K562 (cell line): ENCODE data around the gene BCAS3. TPM values are rescaled to one million over a fixed set of nuclear protein-coding genes. Genes with fewer than 3 reads are reported as not detected.

Experiments used
- ATAC-seq: fragments of 200-7000 bp; cut with Tn5 transposase; 3 replicates; pipeline ENCODE4 v1.9.1; 2020; ENCODE audit warnings: moderate library complexity
- BruUV-seq: library from RNA; stranded (reverse); fragments of 400-500 nt; replicated peaks from 2 replicates; lab custom pipeline; 2021; lab: Mats Ljungman, UMichigan
- CTCF ChIA-PET: fragments of 300-600 bp; formaldehyde crosslinking; extraction: SDS; loops from one replicate; lab custom pipeline; 2021; ENCODE audit warnings: low intra/inter-chr PET ratio; lab: Yijun Ruan, JAX
- POLR2A ChIA-PET: fragments of 300-600, 350-650 bp; sonication (Branson Sonifier 250); formaldehyde crosslinking; extraction: SDS; loops from one replicate; lab custom pipeline; 2021; ENCODE audit warnings: antibody characterized with exemption, inconsistent platforms; lab: Yijun Ruan, JAX
- DNase-seq, 4 experiments: peaks; one replicate each; pipeline versions ENCODE4 v3.0.0 to v3.0.0-alpha.2; 2011 to 2018; ENCODE audit warnings: low spot score in 3 of 4, mixed read lengths in 3 of 4; ENCODE audit errors: extremely low read depth in 1 of 4
- FAIRE-seq: peaks from 2 replicates; lab custom pipeline; 2011; peaks lifted over from hg19 to GRCh38; lab: Jason Lieb, UNC
- H2AFZ ChIP-seq: 2 replicates; pipeline ENCODE4 v1.6.0; 2011; ENCODE audit warnings: low read depth, low read length, control low read depth, inconsistent platforms
- H3K27ac ChIP-seq: fragments of 200-600 bp; 3 replicates; pipeline ENCODE4 v1.8.0; 2011; ENCODE audit warnings: low read depth, mild to moderate bottlenecking, control low read depth, inconsistent platforms, low read length, moderate library complexity, mixed read lengths; ENCODE audit errors: extremely low read depth
- H3K27me3 ChIP-seq, 2 experiments: fragments of 300-600 bp in 1 of 2; 2 replicates in 1 of 2; 3 replicates in 1 of 2; pipeline versions ENCODE4 v1.6.0 to v1.8.0; 2011; ENCODE audit warnings: inconsistent platforms in 2 of 2, low read length in 2 of 2, mild to moderate bottlenecking in 1 of 2, mixed read lengths in 1 of 2, moderate library complexity in 1 of 2; ENCODE audit not compliant: control insufficient read depth in 2 of 2, insufficient read depth in 2 of 2
- H3K36me3 ChIP-seq: fragments of 300-600 bp; 3 replicates; pipeline ENCODE4 v1.8.0; 2011; ENCODE audit warnings: mild to moderate bottlenecking, low read length, inconsistent platforms; ENCODE audit not compliant: control insufficient read depth, insufficient read depth
- H3K4me1 ChIP-seq, 2 experiments: fragments of 200-600 bp in 1 of 2; replicated peaks in 1 of 2; 2 replicates in 1 of 2; 3 replicates in 1 of 2; pipeline versions ENCODE4 v1.5.1 to v1.8.0; 2011; ENCODE audit warnings: inconsistent platforms in 2 of 2, low read length in 2 of 2, mild to moderate bottlenecking in 1 of 2, mixed read lengths in 1 of 2, moderate library complexity in 1 of 2; ENCODE audit not compliant: control insufficient read depth in 2 of 2, insufficient read depth in 2 of 2
- H3K4me2 ChIP-seq: 2 replicates; pipeline ENCODE4 v1.6.1; 2011; ENCODE audit warnings: low read length, control low read depth, inconsistent platforms, mixed read lengths; ENCODE audit not compliant: insufficient read depth
- H3K4me3 ChIP-seq: fragments of 200-600 bp; sonication (generic), shearing (Covaris generic); 2 replicates; pipeline ENCODE4 v1.5.1; 2016; ENCODE audit warnings: control low read depth, inconsistent platforms
- H3K79me2 ChIP-seq: fragments of 200-600 bp; 3 replicates; pipeline ENCODE4 v1.8.0; 2011; ENCODE audit warnings: low read length, inconsistent platforms; ENCODE audit not compliant: control insufficient read depth, insufficient read depth
- H3K9ac ChIP-seq, 2 experiments: 2 replicates each; pipeline versions ENCODE4 v1.6.0 to v1.6.1; 2011; ENCODE audit warnings: low read depth in 2 of 2, low read length in 2 of 2, control low read depth in 1 of 2, inconsistent platforms in 1 of 2, mild to moderate bottlenecking in 1 of 2, mixed read lengths in 1 of 2; ENCODE audit not compliant: insufficient read depth in 1 of 2
- H3K9me1 ChIP-seq: one replicate; pipeline ENCODE4 v1.6.0; 2011; ENCODE audit warnings: inconsistent platforms, mild to moderate bottlenecking, low read length, moderate library complexity; ENCODE audit not compliant: control insufficient read depth, insufficient read depth
- H3K9me3 ChIP-seq: replicated peaks from 2 replicates; pipeline ENCODE4 v1.5.1; 2011; ENCODE audit warnings: low read depth, low read length, inconsistent platforms; ENCODE audit not compliant: control insufficient read depth, insufficient read depth
- H4K20me1 ChIP-seq: replicated peaks from 2 replicates; pipeline ENCODE4 v1.6.1; 2011; ENCODE audit warnings: low read length, inconsistent platforms, mixed read lengths; ENCODE audit not compliant: control insufficient read depth, insufficient read depth
- CHD7 ChIP-seq: fragments of 200-600 bp; sonication (generic); IDR thresholded peaks from one replicate; pipeline ENCODE4 v1.6.1; 2012; ENCODE audit warnings: mild to moderate bottlenecking, low read depth, low read length, inconsistent platforms
- SP1 ChIP-seq: sonication (generic); formaldehyde crosslinking; IDR thresholded peaks from 2 replicates; pipeline ENCODE4 v1.8.1; 2022; ENCODE audit warnings: mild to moderate bottlenecking, missing genetic modification reagents
- ZBTB11 ChIP-seq, 3 experiments: fragments of 200-800 bp in 1 of 3; fragments of 250-450 bp in 1 of 3; fragments of 450-650 bp in 1 of 3; sonication (Bioruptor Pico) in 1 of 3; sonication (Bioruptor generic) in 1 of 3; formaldehyde crosslinking in 1 of 3; IDR thresholded peaks; 2 replicates each; pipeline versions ENCODE4 v1.6.1 to v1.8.0; 2016 to 2022; ENCODE audit warnings: mild to moderate bottlenecking in 2 of 3, missing genetic modification characterization in 2 of 3, missing compliant biosample characterization in 1 of 3, moderate library complexity in 1 of 3
- ZNF280A ChIP-seq: fragments of 450-650 bp; IDR thresholded peaks from 2 replicates; pipeline ENCODE4 v1.6.1; 2018; ENCODE audit warnings: mild to moderate bottlenecking, low read depth; ENCODE audit not compliant: partially characterized antibody
- WGBS: fragments of 100-300 bp; shearing (Covaris generic); methylation state at CpG from one replicate; pipeline ENCODE4 v1.1.6; 2016; ENCODE audit warnings: low coverage, mixed read lengths; ENCODE audit not compliant: insufficient coverage; ENCODE audit errors: missing lambda C conversion rate; 5-methylcytosine and 5-hydroxymethylcytosine counted together
- in situ Hi-C: fragments of 300-500 bp; cut with MboI; formaldehyde crosslinking; loops from 4 replicates; pipeline ENCODE4 v1.15.0; 2018; ENCODE audit warnings: inconsistent platforms, mixed read lengths
- intact Hi-C: fragments of 100-400 bp; cut with micrococcal nuclease; formaldehyde crosslinking; loops from 2 replicates; pipeline ENCODE4 v1.14.2; 2022
- polyA plus RNA-seq, 8 experiments: library from polyadenylated mRNA; depleted of rRNA in 4 of 8; stranded (reverse) in 5 of 8; unstranded in 3 of 8; fragments of >200 nt; fragmentation: Nextera tagmentation in 2 of 8; fragmentation: Illumina TruSeq in 1 of 8; extraction: Ambion mirVana in 2 of 8; extraction: Trizol in 1 of 8; gene quantifications; 2 replicates each; pipeline versions ENCODE4 v1.2.1 to v1.2.3, GENCODE V29; 2011 to 2014; ENCODE audit warnings: inconsistent platforms in 1 of 8, missing spikeins in 1 of 8
- total RNA-seq, 7 experiments: library from RNA; depleted of rRNA in 6 of 7; stranded (reverse); fragments of >200 nt in 6 of 7; fragmentation: Illumina TruSeq in 2 of 7; extraction: Trizol in 2 of 7; gene quantifications; 2 replicates each; pipeline versions ENCODE4 v1.2.1 to v1.2.3, GENCODE V29; 2011 to 2021; ENCODE audit warnings: low replicate concordance in 1 of 7

Gene BCAS3
- total and polyA plus RNA-seq, 9 of the 15 experiments (the other 6 are each of a cell fraction or from before 2014, with no cell fraction given) = 1.9 to 5.5 (median 3.5) TPM

- Histone ChIP-seq H3K9me1 (no peaks in the 10 kb centered on the region), H3K9me3 (no peaks in the 10 kb centered on the region), H3K4me2 (no peak overlapping the region), H3K79me2 (no peaks in the 10 kb centered on the region), H3K27me3 (peaks cover 0 to 4% of the 10 kb centered on the region in 2 experiments; a peak in 3 of 5 replicates), H3K9ac (no peak overlapping the region), H2AFZ (no peak overlapping the region), H3K36me3 (no peaks in the 10 kb centered on the region), H4K20me1 (no peaks in the 10 kb centered on the region), H3K27ac (no peak overlapping the region), H3K4me3 (no peak overlapping the region)
- intact Hi-C loops = no loop called here
- ChIA-PET CTCF (interaction anchor here (0.5 kb wide), 1 partner anchor 193 kb away, joined by 3 read pairs; no protein-coding TSS in a partner anchor), POLR2A (interaction anchor here (0.6 kb wide), 1 partner anchor 675 kb away, joined by 3 read pairs; no protein-coding TSS in a partner anchor)
- ATAC-seq (no peak), DNase-seq (no peak), FAIRE-seq (no peak)
- 13% methylated on average over 9 of the region's 9 CpGs for WGBS
- in situ Hi-C loops = no loop called here
- no TSS peak for BruUV-seq
- TF ChIP-seq ZBTB11 (CRISPR knock-in tag; IDR thresholded peaks at IDR 0.05) = peak in 1 of 3 experiments; percentile 67; a peak in 1 of 6 replicates
- TF ChIP-seq SP1 (CRISPR knock-in tag) = no peak
- no peak for TF ChIP-seq ZNF280A
- no peak for TF ChIP-seq CHD7
- TF ChIP-seq, all 486 proteins: peak for 1
- no peaks in the 10 kb centered on the region for H3K4me1 ChIP-seq
These were observed 40.2 kb downstream of the BCAS3 start for GRCh38 chr17:60717814-60718213.
